ENCODE results near the gene ARSG.

- TF ChIP-seq CTCF (IDR thresholded peaks at IDR 0.05) (no peak), POLR2A (IDR thresholded peaks at IDR 0.05) (no peak)
Measured at GRCh38 chr17:68435361-68435760, 144.1 kb downstream of the ARSG start.
